Measurements from ENCODE around the gene RAX.

RAX gene

GRCh38 chr18:59274533-59274928, 1.3 kb upstream of the RAX start:
- no peak for TF ChIP-seq CTCF (IDR thresholded peaks at IDR 0.05; ENCODE audit: insufficient read depth, low read depth, low read length, missing control alignments)
- no peak for DNase-seq (ENCODE audit: low read depth)
- no peak overlapping the region for H3K4me3 ChIP-seq (ENCODE audit: low read length)

GRCh38 chr18:59273759-59274532, 692 bp upstream of the RAX start:
- TF ChIP-seq CTCF (IDR thresholded peaks at IDR 0.05; ENCODE audit: insufficient read depth, low read depth, low read length, missing control alignments): no peak
- H3K4me3 ChIP-seq (ENCODE audit: low read length): no peak overlapping the region
- no peak for DNase-seq (ENCODE audit: low read depth)

- no peak for TF ChIP-seq CTCF (IDR thresholded peaks at IDR 0.05; ENCODE audit: insufficient read depth, low read depth, low read length, missing control alignments)
- H3K4me3 ChIP-seq (ENCODE audit: low read length): no peak overlapping the region
- no peak for DNase-seq (ENCODE audit: low read depth)
Observed at GRCh38 chr18:59272221-59272888, 899 bp downstream of the RAX start.

GRCh38 chr18:59271606-59272220, 1.5 kb downstream of the RAX start:
- no peak for DNase-seq (ENCODE audit: low read depth)
- no peak for TF ChIP-seq CTCF (IDR thresholded peaks at IDR 0.05; ENCODE audit: insufficient read depth, low read depth, low read length, missing control alignments)

GRCh38 chr18:59270689-59271257, 2.5 kb downstream of the RAX start:
- no peak overlapping the region for H3K4me3 ChIP-seq (ENCODE audit: low read length)
- no peak for TF ChIP-seq CTCF (IDR thresholded peaks at IDR 0.05; ENCODE audit: insufficient read depth, low read depth, low read length, missing control alignments)
- DNase-seq (ENCODE audit: low read depth): no peak

More at GRCh38 chr18:59271606-59272220, 1.5 kb downstream of the RAX start:
- no peak overlapping the region for H3K4me3 ChIP-seq (ENCODE audit: low read length)

- no peak overlapping the region for H3K4me3 ChIP-seq (ENCODE audit: low read length)
- TF ChIP-seq CTCF (IDR thresholded peaks at IDR 0.05; ENCODE audit: insufficient read depth, low read depth, low read length, missing control alignments): no peak
- DNase-seq (ENCODE audit: low read depth): no peak
Observed at GRCh38 chr18:59269563-59270119, 3.6 kb downstream of the RAX start.

Measured in epithelial cell of esophagus (primary cell).